H9 (cell line): ENCODE results near the gene GRIPAP1. TPM values are rescaled to one million over a fixed set of nuclear protein-coding genes. Genes with fewer than 3 reads are reported as not detected.

Source experiments
- DNase-seq: peaks from one replicate; pipeline ENCODE4 v3.0.0-alpha.2; 2017
- H2AFZ ChIP-seq: one replicate; pipeline ENCODE4 v1.6.1; 2013; ENCODE audit warnings: mild to moderate bottlenecking, low read length, control low read depth, moderate library complexity
- H2AK5ac ChIP-seq: 2 replicates; pipeline ENCODE4 v1.6.1; 2013; ENCODE audit warnings: low read length, control low read depth, mixed read lengths; ENCODE audit not compliant: insufficient read length
- H2BK120ac ChIP-seq: one replicate; pipeline ENCODE4 v1.6.1; 2013; ENCODE audit warnings: low read depth, mild to moderate bottlenecking, low read length, control low read depth, inconsistent platforms; ENCODE audit not compliant: poor library complexity, severe bottlenecking
- H2BK12ac ChIP-seq: 2 replicates; pipeline ENCODE4 v1.6.1; 2013; ENCODE audit warnings: low read length, control low read depth, mixed read lengths, low read depth; ENCODE audit not compliant: insufficient read length
- H2BK15ac ChIP-seq: 2 replicates; pipeline ENCODE4 v1.6.1; 2013; ENCODE audit warnings: low read depth, low read length, control low read depth
- H2BK20ac ChIP-seq: one replicate; pipeline ENCODE4 v1.6.1; 2013; ENCODE audit warnings: low read depth, mild to moderate bottlenecking, low read length, control low read depth, inconsistent platforms; ENCODE audit not compliant: poor library complexity, severe bottlenecking
- H2BK5ac ChIP-seq: 2 replicates; pipeline ENCODE4 v1.6.1; 2013; ENCODE audit warnings: low read length, control low read depth, mixed read lengths; ENCODE audit not compliant: insufficient read length
- H3K14ac ChIP-seq: 2 replicates; pipeline ENCODE4 v1.6.1; 2013; ENCODE audit warnings: low read length, control low read depth; ENCODE audit not compliant: insufficient read depth
- H3K18ac ChIP-seq: 2 replicates; pipeline ENCODE4 v1.6.1; 2013; ENCODE audit warnings: low read depth, mild to moderate bottlenecking, mixed read lengths, low read length, control low read depth; ENCODE audit not compliant: insufficient read length
- H3K23ac ChIP-seq: 2 replicates; pipeline ENCODE4 v1.6.1; 2013; ENCODE audit warnings: low read length, control low read depth, mixed read lengths, low read depth; ENCODE audit not compliant: insufficient read length
- H3K23me2 ChIP-seq: 2 replicates; pipeline ENCODE4 v1.6.1; 2013; ENCODE audit warnings: low read depth, mild to moderate bottlenecking, mixed read lengths, low read length, control low read depth; ENCODE audit not compliant: insufficient read length, poor library complexity, severe bottlenecking
- H3K27ac ChIP-seq: 2 replicates; pipeline ENCODE4 v1.5.1; 2013; ENCODE audit warnings: low read length, control low read depth, mixed read lengths, low read depth; ENCODE audit not compliant: insufficient read length
- H3K27me3 ChIP-seq: 2 replicates; pipeline ENCODE4 v1.6.1; 2013; ENCODE audit warnings: low read length, control low read depth, inconsistent platforms; ENCODE audit not compliant: insufficient read depth
- H3K4ac ChIP-seq: 2 replicates; pipeline ENCODE4 v1.6.1; 2013; ENCODE audit warnings: low read depth, mild to moderate bottlenecking, control low read depth, inconsistent platforms, low read length, moderate library complexity
- H3K4me1 ChIP-seq: 2 replicates; pipeline ENCODE4 v1.6.1; 2013; ENCODE audit warnings: low read length, control low read depth, inconsistent platforms; ENCODE audit not compliant: insufficient read depth
- H3K4me2 ChIP-seq: 2 replicates; pipeline ENCODE4 v1.6.1; 2013; ENCODE audit warnings: low read length, control low read depth, mixed read lengths; ENCODE audit not compliant: insufficient read length, insufficient read depth
- H3K56ac ChIP-seq: 2 replicates; pipeline ENCODE4 v1.6.1; 2013; ENCODE audit warnings: low read depth, mild to moderate bottlenecking, mixed read lengths, low read length, control low read depth; ENCODE audit not compliant: insufficient read length
- H3K79me1 ChIP-seq: 2 replicates; pipeline ENCODE4 v1.6.1; 2013; ENCODE audit warnings: low read depth, mild to moderate bottlenecking, moderate library complexity, low read length, control low read depth, inconsistent platforms; ENCODE audit not compliant: insufficient read depth, poor library complexity, severe bottlenecking
- H3K79me2 ChIP-seq: 2 replicates; pipeline ENCODE4 v1.6.1; 2013; ENCODE audit warnings: low read length, control low read depth, inconsistent platforms; ENCODE audit not compliant: insufficient read depth
- H3K9ac ChIP-seq: 2 replicates; pipeline ENCODE4 v1.6.1; 2013; ENCODE audit warnings: low read length, control low read depth, mixed read lengths; ENCODE audit not compliant: insufficient read length; ENCODE audit errors: extremely low read depth
- H3K9me3 ChIP-seq: one replicate; pipeline ENCODE4 v1.6.1; 2013; ENCODE audit warnings: low read depth, low read length, inconsistent platforms; ENCODE audit not compliant: control insufficient read depth
- H3T11ph ChIP-seq: one replicate; pipeline ENCODE4 v1.6.1; 2013; ENCODE audit warnings: mild to moderate bottlenecking, low read length, control low read depth, inconsistent platforms
- H4K20me1 ChIP-seq: one replicate; pipeline ENCODE4 v1.6.1; 2013; ENCODE audit not compliant: control insufficient read depth, insufficient read length, insufficient read depth
- H4K5ac ChIP-seq: 2 replicates; pipeline ENCODE4 v1.6.1; 2013; ENCODE audit warnings: low read depth, mild to moderate bottlenecking, mixed read lengths, low read length, control low read depth; ENCODE audit not compliant: insufficient read length
- H4K8ac ChIP-seq: replicated peaks from 2 replicates; pipeline ENCODE4 v1.6.1; 2013; ENCODE audit warnings: low read length, control low read depth, mixed read lengths, low read depth; ENCODE audit not compliant: insufficient read length
- H4K91ac ChIP-seq: 2 replicates; pipeline ENCODE4 v1.6.1; 2013; ENCODE audit warnings: low read depth, mild to moderate bottlenecking, moderate library complexity, mixed read lengths, low read length, control low read depth; ENCODE audit not compliant: insufficient read length
- H3K27ac Mint-ChIP-seq, 3 experiments: 2 replicates in 2 of 3; 3 replicates in 1 of 3; pipeline ENCODE4 v1.8.0; 2020 to 2021; ENCODE audit warnings: mixed read lengths in 3 of 3, mild to moderate bottlenecking in 1 of 3, moderate library complexity in 1 of 3
- H3K27me3 Mint-ChIP-seq: 2 replicates; pipeline ENCODE4 v1.8.0; 2021; ENCODE audit warnings: low read depth, mild to moderate bottlenecking, moderate library complexity, mixed read lengths
- H3K36me3 Mint-ChIP-seq, 3 experiments: 2 replicates in 2 of 3; 3 replicates in 1 of 3; pipeline ENCODE4 v1.8.0; 2020 to 2021; ENCODE audit warnings: low read depth in 3 of 3, mixed read lengths in 3 of 3; ENCODE audit not compliant: insufficient read depth in 1 of 3
- H3K4me1 Mint-ChIP-seq, 2 experiments: 2 replicates each; pipeline ENCODE4 v1.8.0; 2020; ENCODE audit warnings: mixed read lengths in 2 of 2
- H3K4me3 Mint-ChIP-seq, 2 experiments: 2 replicates in 1 of 2; 3 replicates in 1 of 2; pipeline ENCODE4 v1.8.0; 2020 to 2021; ENCODE audit warnings: mild to moderate bottlenecking in 2 of 2, mixed read lengths in 2 of 2, moderate library complexity in 1 of 2
- H3K9me3 Mint-ChIP-seq, 2 experiments: 2 replicates in 1 of 2; 3 replicates in 1 of 2; pipeline ENCODE4 v1.8.0; 2020; ENCODE audit warnings: mild to moderate bottlenecking in 2 of 2, mixed read lengths in 2 of 2, moderate library complexity in 1 of 2
- WGBS: extraction: QIAGEN DNeasy Blood & Tissue Kit; methylation state at CpG from one replicate; pipeline ENCODE4 v1.1.7; 2013; ENCODE audit warnings: missing lambda C conversion rate, low lambda C conversion rate, mixed read lengths; ENCODE audit not compliant: insufficient read length; ENCODE audit errors: extremely low coverage; 5-methylcytosine and 5-hydroxymethylcytosine counted together
- total RNA-seq: library from RNA; stranded (reverse); gene quantifications from 2 replicates; pipeline ENCODE4 v1.2.1, GENCODE V29; 2021
- TF ChIP-seq, protein P1 (sequence below): fragments of 200-600 bp; sonication (generic); conservative IDR thresholded peaks from 3 replicates; pipeline ENCODE4 v1.8.0; 2021; ENCODE audit warnings: antibody characterized with exemption, mild to moderate bottlenecking

The GRIPAP1 gene
- total RNA-seq, 1 experiment from 2014 or later = 71.8 TPM

DNA sequence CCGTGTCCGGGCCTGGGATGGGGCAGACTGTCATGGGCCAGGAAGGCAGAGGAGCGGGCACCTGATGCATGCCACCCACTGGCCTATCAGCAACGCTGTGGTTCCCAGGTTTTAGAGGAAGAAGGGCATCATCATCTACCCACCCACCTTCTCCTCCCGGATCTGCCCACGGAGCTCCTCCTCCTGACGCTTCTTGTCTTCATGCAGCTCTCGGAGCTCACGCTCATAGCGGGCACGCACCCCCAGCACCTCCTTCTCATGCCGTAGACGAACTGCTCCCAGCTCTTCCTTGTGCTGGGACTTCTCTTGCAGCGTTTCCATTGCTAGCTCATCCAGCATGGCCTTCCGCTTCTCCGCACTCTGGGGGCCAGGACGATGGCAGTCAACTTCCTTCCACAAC is 19.0 kb downstream of the GRIPAP1 start:
- Histone ChIP-seq H4K8ac (no peak overlapping the region), H4K20me1 (no peaks in the 10 kb centered on the region), H3K18ac (no peak overlapping the region), H3K4me1 (no peaks in the 10 kb centered on the region), H4K5ac (no peak overlapping the region), H2BK20ac (no peak overlapping the region), H3K27ac (no peak overlapping the region), H3K79me1 (no peaks in the 10 kb centered on the region), H3K14ac (no peak overlapping the region), H2AFZ (no peak overlapping the region), H2AK5ac (no peak overlapping the region), H2BK120ac (no peak overlapping the region), H3K79me2 (no peaks in the 10 kb centered on the region), H3K56ac (no peak overlapping the region), H3K27me3 (no peaks in the 10 kb centered on the region), H3K23me2 (no peaks in the 10 kb centered on the region), H3K9ac (no peak overlapping the region), H3K4me2 (no peak overlapping the region), H2BK12ac (no peak overlapping the region), H3K23ac (no peak overlapping the region), H2BK5ac (no peak overlapping the region), H2BK15ac (no peak overlapping the region), H3T11ph (no peak overlapping the region), H3K9me3 (no peaks in the 10 kb centered on the region), H3K4ac (no peak overlapping the region), H4K91ac (no peak overlapping the region)
- TF ChIP-seq, protein P1, sequence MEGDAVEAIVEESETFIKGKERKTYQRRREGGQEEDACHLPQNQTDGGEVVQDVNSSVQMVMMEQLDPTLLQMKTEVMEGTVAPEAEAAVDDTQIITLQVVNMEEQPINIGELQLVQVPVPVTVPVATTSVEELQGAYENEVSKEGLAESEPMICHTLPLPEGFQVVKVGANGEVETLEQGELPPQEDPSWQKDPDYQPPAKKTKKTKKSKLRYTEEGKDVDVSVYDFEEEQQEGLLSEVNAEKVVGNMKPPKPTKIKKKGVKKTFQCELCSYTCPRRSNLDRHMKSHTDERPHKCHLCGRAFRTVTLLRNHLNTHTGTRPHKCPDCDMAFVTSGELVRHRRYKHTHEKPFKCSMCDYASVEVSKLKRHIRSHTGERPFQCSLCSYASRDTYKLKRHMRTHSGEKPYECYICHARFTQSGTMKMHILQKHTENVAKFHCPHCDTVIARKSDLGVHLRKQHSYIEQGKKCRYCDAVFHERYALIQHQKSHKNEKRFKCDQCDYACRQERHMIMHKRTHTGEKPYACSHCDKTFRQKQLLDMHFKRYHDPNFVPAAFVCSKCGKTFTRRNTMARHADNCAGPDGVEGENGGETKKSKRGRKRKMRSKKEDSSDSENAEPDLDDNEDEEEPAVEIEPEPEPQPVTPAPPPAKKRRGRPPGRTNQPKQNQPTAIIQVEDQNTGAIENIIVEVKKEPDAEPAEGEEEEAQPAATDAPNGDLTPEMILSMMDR = no peak
- H3K9me3 Mint-ChIP-seq = peaks cover 57 to 70% of the 10 kb centered on the region in 2 experiments
- H3K27ac Mint-ChIP-seq = no peak overlapping the region
- H3K4me1 Mint-ChIP-seq = no peaks in the 10 kb centered on the region
- WGBS = no CpG with 5 or more reads among the region's 17 CpGs
- no peak for DNase-seq
- peaks cover 44 to 73% (median 70%) of the 10 kb centered on the region in 3 experiments for H3K36me3 Mint-ChIP-seq
- no peaks in the 10 kb centered on the region; the same call in 1 of the 2 replicates for H3K27me3 Mint-ChIP-seq
- no peak overlapping the region for H3K4me3 Mint-ChIP-seq
